GM21381 (cell line): Measurements from ENCODE around the gene SV2B.
A peak's percentile ranks its signal among the peaks of the same experiment; 100 is the strongest.

Source experiments
- ATAC-seq: cut with Tn5 transposase; IDR thresholded peaks from one replicate; pipeline ENCODE4 v1.9.1; 2021; ENCODE audit warnings: mild to moderate bottlenecking, moderate library complexity; ENCODE audit not compliant: unreplicated experiment

Gene SV2B

GRCh38 chr15:91102546-91103330 lies 2.7 kb downstream of the SV2B start:
- ATAC-seq, result no peak

- no peak for ATAC-seq
Observed at GRCh38 chr15:91104111-91104510, 4.1 kb downstream of the SV2B start.

GRCh38 chr15:91108421-91108820 lies 8.4 kb downstream of the SV2B start:
- ATAC-seq, result no peak

- no peak for ATAC-seq
Observed at GRCh38 chr15:91109885-91110284, 9.8 kb downstream of the SV2B start.

- no peak for ATAC-seq
Observed at GRCh38 chr15:91110407-91110806, 10.3 kb downstream of the SV2B start.

- no peak for ATAC-seq
Observed at GRCh38 chr15:91113030-91113429, 13.0 kb downstream of the SV2B start.

GRCh38 chr15:91114301-91114700 lies 14.2 kb downstream of the SV2B start:
- ATAC-seq, result no peak

- ATAC-seq, result peak; percentile 78
Observed at GRCh38 chr15:91116113-91117067, 16.3 kb downstream of the SV2B start.

- ATAC-seq, result no peak
Observed at GRCh38 chr15:91117375-91117774, 17.3 kb downstream of the SV2B start.

- no peak for ATAC-seq
Observed at GRCh38 chr15:91118817-91119590, 18.9 kb downstream of the SV2B start.

- ATAC-seq, result no peak
Observed at GRCh38 chr15:91122296-91122695, 22.2 kb downstream of the SV2B start.

GRCh38 chr15:91124132-91124531 lies 24.1 kb downstream of the SV2B start:
- no peak for ATAC-seq

- ATAC-seq, result no peak
Observed at GRCh38 chr15:91125162-91125561, 25.1 kb downstream of the SV2B start.

GRCh38 chr15:91126080-91126479 lies 26.0 kb downstream of the SV2B start:
- ATAC-seq, result no peak

GRCh38 chr15:91127236-91127955 lies 27.3 kb downstream of the SV2B start:
- ATAC-seq, result no peak

- ATAC-seq, result no peak
Observed at GRCh38 chr15:91128016-91128415, 28.0 kb downstream of the SV2B start.

GRCh38 chr15:91129436-91129835 lies 29.4 kb downstream of the SV2B start:
- ATAC-seq, result no peak

GRCh38 chr15:91132079-91132478 lies 32.0 kb downstream of the SV2B start:
- no peak for ATAC-seq

- ATAC-seq, result no peak
Observed at GRCh38 chr15:91133511-91133910, 33.5 kb downstream of the SV2B start.
